ENCODE results near the gene PLXDC2. TPM values are rescaled to one million over a fixed set of nuclear protein-coding genes. Genes with fewer than 3 reads are reported as not detected.

The PLXDC2 gene
- total RNA-seq, 1 donor from 2014 or later: 73.1 TPM

- H3K4me3 Mint-ChIP-seq (ENCODE audit: unreplicated experiment): no peak overlapping the region
- no peaks in the 10 kb centered on the region for H3K36me3 Mint-ChIP-seq (ENCODE audit: low read depth, unreplicated experiment)
- DNase-seq (ENCODE audit: low spot score): no peak
- no peak for TF ChIP-seq CTCF (IDR thresholded peaks at IDR 0.05; ENCODE audit: unreplicated experiment)
- no peaks in the 10 kb centered on the region for H3K9me3 Mint-ChIP-seq (ENCODE audit: unreplicated experiment)
- no peak overlapping the region for H3K27ac Mint-ChIP-seq (ENCODE audit: unreplicated experiment)
- H3K4me1 Mint-ChIP-seq (ENCODE audit: unreplicated experiment): peaks cover 4% of the 10 kb centered on the region
- H3K27me3 Mint-ChIP-seq (ENCODE audit: unreplicated experiment): no peaks in the 10 kb centered on the region
Observed at GRCh38 chr10:19970256-19970655, 154.0 kb downstream of the PLXDC2 start.

- no peaks in the 10 kb centered on the region for H3K9me3 Mint-ChIP-seq (ENCODE audit: unreplicated experiment)
- H3K36me3 Mint-ChIP-seq (ENCODE audit: low read depth, unreplicated experiment): no peaks in the 10 kb centered on the region
- H3K27me3 Mint-ChIP-seq (ENCODE audit: unreplicated experiment): no peaks in the 10 kb centered on the region
- no peak overlapping the region for H3K27ac Mint-ChIP-seq (ENCODE audit: unreplicated experiment)
- no peak for DNase-seq (ENCODE audit: low spot score)
- no peak overlapping the region for H3K4me3 Mint-ChIP-seq (ENCODE audit: unreplicated experiment)
- TF ChIP-seq CTCF (IDR thresholded peaks at IDR 0.05; ENCODE audit: unreplicated experiment): no peak
- H3K4me1 Mint-ChIP-seq (ENCODE audit: unreplicated experiment): peaks cover 4% of the 10 kb centered on the region
Observed at GRCh38 chr10:19970717-19971116, 154.5 kb downstream of the PLXDC2 start.

- H3K27ac Mint-ChIP-seq (ENCODE audit: unreplicated experiment): no peak overlapping the region
- no peak for DNase-seq (ENCODE audit: low spot score)
- no peaks in the 10 kb centered on the region for H3K27me3 Mint-ChIP-seq (ENCODE audit: unreplicated experiment)
- H3K36me3 Mint-ChIP-seq (ENCODE audit: low read depth, unreplicated experiment): no peaks in the 10 kb centered on the region
- peaks cover 3% of the 10 kb centered on the region for H3K4me1 Mint-ChIP-seq (ENCODE audit: unreplicated experiment)
- H3K4me3 Mint-ChIP-seq (ENCODE audit: unreplicated experiment): no peak overlapping the region
- TF ChIP-seq CTCF (IDR thresholded peaks at IDR 0.05; ENCODE audit: unreplicated experiment): no peak
- no peaks in the 10 kb centered on the region for H3K9me3 Mint-ChIP-seq (ENCODE audit: unreplicated experiment)
Observed at GRCh38 chr10:19971343-19972052, 155.3 kb downstream of the PLXDC2 start.

- no peak overlapping the region for H3K4me3 Mint-ChIP-seq (ENCODE audit: unreplicated experiment)
- DNase-seq (ENCODE audit: low spot score): no peak
- no peaks in the 10 kb centered on the region for H3K27me3 Mint-ChIP-seq (ENCODE audit: unreplicated experiment)
Observed at GRCh38 chr10:19974138-19974537, 157.9 kb downstream of the PLXDC2 start.

More at GRCh38 chr10:19974138-19974537, 157.9 kb downstream of the PLXDC2 start:
- H3K9me3 Mint-ChIP-seq (ENCODE audit: unreplicated experiment): no peaks in the 10 kb centered on the region
- no peak overlapping the region for H3K27ac Mint-ChIP-seq (ENCODE audit: unreplicated experiment)
- H3K36me3 Mint-ChIP-seq (ENCODE audit: low read depth, unreplicated experiment): no peaks in the 10 kb centered on the region
- no peak for TF ChIP-seq CTCF (IDR thresholded peaks at IDR 0.05; ENCODE audit: unreplicated experiment)
- no peaks in the 10 kb centered on the region for H3K4me1 Mint-ChIP-seq (ENCODE audit: unreplicated experiment)

Measured in endothelial cell (in vitro differentiated cells).